Aorta (tissue), 5 donors: Measurements from ENCODE around the gene SMARCA2. TPM values are rescaled to one million over a fixed set of nuclear protein-coding genes. Genes with fewer than 3 reads are reported as not detected.

Experiments used
- ATAC-seq: fragments of 200-7000 bp; cut with Tn5 transposase; one replicate; pipeline ENCODE4 v1.9.1; 2022; ENCODE audit warnings: moderate library complexity; ENCODE audit not compliant: low FRiP score
- DNase-seq, 2 donors: peaks; one replicate each; pipeline ENCODE4 v3.0.0-alpha.2; 2020
- H3K27ac ChIP-seq, 2 donors: one replicate each; pipeline ENCODE4 v1.5.1; 2013; ENCODE audit warnings: low read length in 2 of 2, mild to moderate bottlenecking in 2 of 2, moderate library complexity in 2 of 2, control low read depth in 1 of 2, inconsistent platforms in 1 of 2, low read depth in 1 of 2
- H3K27me3 ChIP-seq, 2 donors: one replicate each; pipeline ENCODE4 v1.6.1; 2013; ENCODE audit warnings: control low read depth in 1 of 2, low read length in 1 of 2, mild to moderate bottlenecking in 1 of 2, moderate library complexity in 1 of 2; ENCODE audit not compliant: insufficient read depth in 2 of 2, control insufficient read depth in 1 of 2
- H3K36me3 ChIP-seq, 2 donors: one replicate each; pipeline ENCODE4 v1.6.1; 2013; ENCODE audit warnings: control low read depth in 1 of 2, low read length in 1 of 2, mild to moderate bottlenecking in 1 of 2; ENCODE audit not compliant: insufficient read depth in 2 of 2, control insufficient read depth in 1 of 2
- H3K4me1 ChIP-seq, 2 donors: one replicate each; pipeline ENCODE4 v1.6.1; 2013; ENCODE audit warnings: low read length in 2 of 2, control low read depth in 1 of 2, mild to moderate bottlenecking in 1 of 2, moderate library complexity in 1 of 2; ENCODE audit not compliant: insufficient read depth in 2 of 2, control insufficient read depth in 1 of 2
- H3K4me3 ChIP-seq, 2 donors: one replicate each; pipeline ENCODE4 v1.5.1; 2013; ENCODE audit warnings: low read length in 2 of 2, control low read depth in 1 of 2, mild to moderate bottlenecking in 1 of 2
- H3K9me3 ChIP-seq: one replicate; pipeline ENCODE4 v1.6.1; 2013; ENCODE audit warnings: mild to moderate bottlenecking, low read length; ENCODE audit not compliant: control insufficient read depth
- WGBS, 2 donors: extraction: QIAGEN DNeasy Blood & Tissue Kit; methylation state at CpG; one replicate each; pipeline ENCODE4 v1.1.7; 2013; 5-methylcytosine and 5-hydroxymethylcytosine counted together
- intact Hi-C, 2 donors: fragments of 100-400 bp; cut with DNase I; formaldehyde crosslinking; loops; one replicate each; pipeline versions ENCODE4 v1.14.2 to v1.15.0; 2022
- polyA plus RNA-seq, 2 donors: library from polyadenylated mRNA; stranded (reverse); fragments of 200-250 nt; gene quantifications; one replicate each; pipeline ENCODE4 v1.2.3, GENCODE V29; 2013
- total RNA-seq, 2 donors: library from RNA; stranded (reverse); fragmentation: NEBNext Ultra II Directional; extraction: Animal tissue kit (Norgen Biotek cat#: 25700); gene quantifications; one replicate each; pipeline ENCODE4 v1.2.1, GENCODE V29; 2021
- donor health status: healthy with polysubstance abuse.
- donor health status: Bipolar disorder and iron deficiency.
- donor health status: DM: no; HTN: no; CAD: no.
- donor health status: DM: no; HTN: no; CAD: no.
- donor health status: DM: yes; HTN: yes; CAD: no.

Gene SMARCA2
- total and polyA plus RNA-seq, 4 donors: 61.7 to 265 (median 145) TPM

DNA sequence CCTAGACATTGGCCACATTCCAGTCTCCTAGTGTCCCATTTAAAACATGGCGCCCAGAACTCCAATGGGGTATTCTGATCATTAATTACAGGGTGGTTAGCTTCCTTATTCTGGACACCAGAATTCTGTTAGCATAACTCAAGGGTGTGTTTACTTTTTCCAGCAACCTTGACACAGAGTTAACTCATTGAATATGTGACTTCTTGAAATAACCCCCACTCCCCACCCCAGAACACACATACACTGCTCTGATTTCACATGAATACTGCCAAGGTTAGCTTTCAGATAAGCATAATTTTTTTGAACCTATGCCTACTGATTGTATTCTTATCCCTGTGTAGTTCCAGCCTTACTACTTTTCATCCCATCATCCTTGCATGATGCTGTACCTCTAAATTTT, 151.1 kb downstream of the SMARCA2 start:
- DNase-seq (no peak), ATAC-seq (no peak)
- Histone ChIP-seq H3K27me3 (no peaks in the 10 kb centered on the region), H3K36me3 (peaks cover 3 to 4% of the 10 kb centered on the region in 2 donors), H3K4me1 (peaks cover 0 to 1% of the 10 kb centered on the region in 2 donors), H3K4me3 (no peak overlapping the region), H3K9me3 (no peaks in the 10 kb centered on the region), H3K27ac (no peak overlapping the region)
- WGBS, 2 donors: 93 to 97% methylated on average over 1 of the region's 1 CpG
- intact Hi-C loops: no loop called here

DNA sequence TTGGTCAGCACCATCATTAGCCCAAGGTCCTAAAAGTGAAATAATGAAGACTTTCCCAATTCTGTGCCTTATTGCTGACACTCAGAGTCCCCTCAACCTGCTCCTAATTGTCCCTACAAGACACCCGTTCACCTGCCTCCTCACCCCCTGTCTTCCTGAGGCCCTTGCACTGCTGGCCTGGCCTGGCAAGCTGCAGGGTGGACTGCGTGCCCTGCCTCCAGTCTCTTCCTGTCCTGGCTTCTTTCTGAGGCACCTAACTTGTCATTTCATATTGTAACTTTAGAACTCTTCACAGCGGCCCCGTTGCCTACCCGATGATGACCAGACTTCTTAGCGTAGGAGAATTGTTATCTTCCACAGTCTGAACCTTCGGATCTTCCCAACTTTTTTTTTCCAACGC, 153.9 kb downstream of the SMARCA2 start:
- Histone ChIP-seq H3K27ac (no peak overlapping the region), H3K36me3 (peaks cover 0 to 4% of the 10 kb centered on the region in 2 donors), H3K27me3 (no peaks in the 10 kb centered on the region), H3K4me3 (no peak overlapping the region), H3K4me1 (peaks cover 0 to 1% of the 10 kb centered on the region in 2 donors), H3K9me3 (no peaks in the 10 kb centered on the region)
- no peak for DNase-seq
- intact Hi-C loops: no loop called here
- no peak for ATAC-seq
- WGBS, 2 donors: 90% methylated on average over 8 of the region's 8 CpGs

DNA sequence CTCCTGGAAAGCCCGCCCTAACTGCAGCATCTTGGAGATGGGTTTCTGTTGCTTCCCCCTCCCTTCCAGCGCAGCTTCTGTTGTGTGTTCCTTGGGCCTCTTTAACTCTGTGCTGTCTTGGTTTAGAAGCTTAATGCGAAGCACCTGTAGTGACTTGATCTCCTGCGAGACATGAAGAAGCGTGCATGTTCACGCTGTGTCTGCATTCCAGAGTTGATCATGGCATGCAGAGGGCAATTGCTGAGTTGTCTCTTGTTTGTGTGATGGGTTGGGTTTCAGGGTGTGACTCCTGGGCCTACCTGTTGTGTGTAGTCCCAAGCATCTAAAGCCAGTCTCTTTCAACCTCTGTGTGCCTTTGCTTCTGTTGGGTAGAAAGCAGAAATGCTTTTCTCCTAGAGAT, 155.6 kb downstream of the SMARCA2 start:
- Histone ChIP-seq H3K36me3 (peaks cover 0 to 3% of the 10 kb centered on the region in 2 donors), H3K4me1 (peaks cover 0 to 1% of the 10 kb centered on the region in 2 donors), H3K27me3 (no peaks in the 10 kb centered on the region), H3K9me3 (no peaks in the 10 kb centered on the region), H3K27ac (no peak overlapping the region), H3K4me3 (no peak overlapping the region)
- intact Hi-C loops: loop anchor here in 1 of 2 donors (10.0 kb wide), 1 partner anchor 146 kb away; no protein-coding TSS in a partner anchor
- DNase-seq (no peak), ATAC-seq (no peak)
- 95 to 96% methylated on average over 6 of the region's 6 CpGs for WGBS, 2 donors

DNA sequence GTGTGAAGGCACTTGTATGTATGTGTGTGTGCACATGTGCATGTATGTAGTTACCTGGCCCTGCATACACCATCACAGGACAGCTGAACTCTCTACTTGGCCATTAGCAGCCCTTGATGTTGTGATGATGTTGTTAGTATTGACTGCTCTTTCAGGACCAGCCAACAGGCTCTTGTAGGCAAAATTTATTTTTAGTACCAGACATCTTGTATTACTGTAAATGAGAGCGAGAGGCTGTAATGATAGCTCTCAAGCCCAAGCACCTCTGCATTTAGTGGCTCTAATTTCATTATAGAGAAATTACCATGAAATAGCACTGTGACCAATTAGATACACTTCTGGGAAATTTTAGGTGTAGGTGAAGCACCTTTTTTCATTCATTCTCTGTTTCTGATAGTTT, 158.0 kb downstream of the SMARCA2 start:
- no peak overlapping the region for H3K27ac ChIP-seq
- peaks cover 0 to 2% of the 10 kb centered on the region in 2 donors for H3K36me3 ChIP-seq
- intact Hi-C loops: loop anchor here in 1 of 2 donors (10.0 kb wide), 1 partner anchor 148 kb away; no protein-coding TSS in a partner anchor
- no peaks in the 10 kb centered on the region for H3K9me3 ChIP-seq
- no peaks in the 10 kb centered on the region for H3K27me3 ChIP-seq
- DNase-seq (no peak), ATAC-seq (no peak)
- no peak overlapping the region for H3K4me3 ChIP-seq
- H3K4me1 ChIP-seq: no peaks in the 10 kb centered on the region
- 93 to 97% methylated on average over 1 of the region's 1 CpG for WGBS, 2 donors

DNA sequence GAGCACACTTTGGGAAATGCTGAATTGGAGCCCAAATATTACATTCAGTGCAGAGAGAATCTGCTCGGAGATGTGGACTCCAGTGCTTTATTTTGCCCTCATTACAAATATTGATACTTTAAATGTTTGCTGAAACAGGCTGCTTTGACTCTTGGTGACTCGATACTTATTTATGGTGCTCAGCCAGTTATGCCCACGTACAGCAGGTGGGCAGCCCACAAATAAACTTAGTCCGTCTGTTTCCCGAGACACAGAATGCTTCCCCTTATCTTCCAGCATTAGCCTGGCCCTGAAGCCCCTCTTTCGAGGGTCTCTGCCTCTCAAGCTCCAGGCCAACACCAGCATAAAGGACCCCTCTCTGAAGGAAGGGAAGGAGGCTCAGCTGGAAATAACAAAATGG, 158.7 kb downstream of the SMARCA2 start:
- Histone ChIP-seq H3K36me3 (peaks cover 0 to 2% of the 10 kb centered on the region in 2 donors), H3K27me3 (no peaks in the 10 kb centered on the region), H3K4me1 (no peaks in the 10 kb centered on the region), H3K27ac (no peak overlapping the region), H3K9me3 (no peaks in the 10 kb centered on the region), H3K4me3 (no peak overlapping the region)
- no peak for ATAC-seq
- no peak for DNase-seq
- WGBS, 2 donors: 85% methylated on average over 6 of the region's 6 CpGs
- intact Hi-C loops: loop anchor here in 1 of 2 donors (10.0 kb wide), 1 partner anchor 149 kb away; no protein-coding TSS in a partner anchor

DNA sequence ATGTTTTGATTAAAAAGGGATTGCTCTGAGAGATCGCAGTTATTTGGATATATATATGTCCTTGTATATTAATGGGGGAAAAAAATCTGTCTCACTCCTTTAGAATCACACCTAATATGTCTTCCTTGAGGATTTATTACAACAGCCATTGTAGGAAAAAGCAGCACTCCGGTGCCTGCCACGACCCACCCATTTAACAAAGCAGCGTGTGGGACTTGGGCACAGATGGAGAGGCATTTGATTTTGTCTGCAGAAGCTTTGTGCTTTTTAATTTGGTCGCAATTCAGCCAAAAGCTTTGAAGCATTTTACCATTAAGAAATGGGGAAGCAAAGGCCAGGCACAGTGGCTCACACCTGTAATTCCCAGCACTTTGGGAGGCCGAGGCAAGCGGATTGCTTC, 159.2 kb downstream of the SMARCA2 start:
- intact Hi-C loops: loop anchor here in 1 of 2 donors (10.0 kb wide), 1 partner anchor 150 kb away; no protein-coding TSS in a partner anchor
- no peak overlapping the region for H3K4me3 ChIP-seq
- no peak for DNase-seq
- ATAC-seq: no peak
- H3K4me1 ChIP-seq: no peaks in the 10 kb centered on the region
- WGBS, 2 donors: 91% methylated on average over 7 of the region's 7 CpGs
- no peaks in the 10 kb centered on the region for H3K27me3 ChIP-seq
- H3K9me3 ChIP-seq: no peaks in the 10 kb centered on the region
- H3K27ac ChIP-seq: no peak overlapping the region
- peaks cover 0 to 2% of the 10 kb centered on the region in 2 donors for H3K36me3 ChIP-seq

DNA sequence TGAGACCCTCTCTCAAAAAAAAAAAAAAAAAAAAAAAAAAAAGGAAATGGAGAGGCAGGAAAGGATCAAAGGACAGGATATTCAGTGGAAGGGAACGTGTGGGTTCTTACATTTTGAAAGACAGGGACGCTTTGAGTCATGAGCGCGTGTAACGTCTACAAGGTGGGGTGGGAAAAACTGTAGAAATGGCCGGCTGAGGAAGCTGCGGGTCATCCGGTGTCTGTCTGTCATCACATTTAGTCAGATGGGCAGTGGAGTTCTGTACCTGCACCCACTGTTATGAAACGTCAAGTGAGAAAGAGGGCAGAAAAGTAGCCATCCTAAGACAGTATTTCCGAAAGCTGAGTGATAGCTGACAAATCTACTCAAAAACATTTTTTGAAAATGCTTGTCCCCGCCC, 159.8 kb downstream of the SMARCA2 start:
- Histone ChIP-seq H3K36me3 (peaks cover 0 to 2% of the 10 kb centered on the region in 2 donors), H3K4me1 (no peaks in the 10 kb centered on the region), H3K27me3 (no peaks in the 10 kb centered on the region), H3K27ac (no peak overlapping the region), H3K9me3 (no peaks in the 10 kb centered on the region), H3K4me3 (no peak overlapping the region)
- DNase-seq: no peak
- intact Hi-C loops: loop anchor here in 1 of 2 donors (10.0 kb wide), 1 partner anchor 150 kb away; no protein-coding TSS in a partner anchor
- ATAC-seq: no peak
- 77 to 86% methylated on average over 11 of the region's 11 CpGs for WGBS, 2 donors

DNA sequence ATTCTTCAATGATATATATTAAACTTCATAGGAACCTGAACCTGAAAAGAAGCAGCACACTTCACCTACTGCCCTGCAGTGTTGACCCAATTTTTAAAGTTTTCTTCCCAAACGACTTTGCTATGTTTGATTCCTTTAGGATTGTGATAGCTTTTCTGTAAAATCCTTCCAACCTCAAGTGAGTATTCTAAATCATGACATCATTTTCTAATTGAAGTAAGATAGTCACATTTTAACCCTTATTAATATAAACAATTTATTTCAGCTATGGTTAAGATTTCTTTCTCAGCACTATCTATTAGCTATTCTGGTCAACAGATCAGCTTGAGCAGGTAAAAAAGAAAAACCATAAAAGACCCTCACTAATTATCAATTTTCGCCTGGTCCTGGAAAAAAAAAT, 162.0 kb downstream of the SMARCA2 start:
- 74 to 77% methylated on average over 2 of the region's 2 CpGs for WGBS, 2 donors
- no peaks in the 10 kb centered on the region for H3K27me3 ChIP-seq
- no peaks in the 10 kb centered on the region for H3K4me1 ChIP-seq
- no peaks in the 10 kb centered on the region for H3K36me3 ChIP-seq
- H3K9me3 ChIP-seq: no peaks in the 10 kb centered on the region
- no peak for DNase-seq
- H3K4me3 ChIP-seq: no peak overlapping the region
- ATAC-seq: no peak
- H3K27ac ChIP-seq: no peak overlapping the region
- intact Hi-C loops: loop anchor here in 1 of 2 donors (10.0 kb wide), 1 partner anchor 152 kb away; no protein-coding TSS in a partner anchor

DNA sequence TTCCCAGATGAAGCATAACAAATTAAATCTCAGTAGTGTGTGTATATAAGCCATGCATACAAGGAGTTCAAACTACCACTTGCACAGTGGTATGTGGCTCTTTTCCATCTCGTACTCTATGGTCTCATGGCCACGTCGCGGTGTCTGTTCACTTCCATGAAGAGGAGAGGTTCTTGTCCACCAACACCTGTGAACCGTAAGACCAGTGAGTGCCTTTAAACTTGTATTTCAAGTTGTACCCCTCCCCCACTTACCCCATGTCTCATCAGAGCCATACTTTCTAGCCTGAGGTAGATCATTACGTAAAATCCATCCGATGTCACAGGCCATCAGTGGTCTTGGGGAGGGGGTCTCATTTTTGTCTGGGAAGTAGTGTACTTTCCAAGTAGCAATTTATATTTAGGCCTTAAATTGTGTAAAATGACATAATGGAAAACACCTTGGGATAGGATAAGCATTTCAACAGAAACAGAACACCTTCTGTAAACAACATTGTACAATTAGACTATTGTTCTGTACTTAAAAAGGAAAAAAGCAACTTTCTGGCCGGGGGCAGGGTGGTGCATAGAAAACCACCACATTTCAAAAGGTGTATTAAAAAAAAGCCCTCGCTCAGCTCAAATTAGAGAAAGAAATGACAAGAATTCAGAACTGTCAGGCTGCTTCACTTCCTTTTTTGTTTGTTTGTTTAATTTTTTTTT, 163.0 kb downstream of the SMARCA2 start:
- ATAC-seq (no peak), DNase-seq (no peak)
- Histone ChIP-seq H3K36me3 (no peaks in the 10 kb centered on the region), H3K4me1 (no peaks in the 10 kb centered on the region), H3K4me3 (no peak overlapping the region), H3K27me3 (no peaks in the 10 kb centered on the region), H3K9me3 (no peaks in the 10 kb centered on the region), H3K27ac (no peak overlapping the region)
- 95 to 96% methylated on average over 9 of the region's 9 CpGs for WGBS, 2 donors
- intact Hi-C loops: loop anchor here in 1 of 2 donors (10.0 kb wide), 1 partner anchor 153 kb away; no protein-coding TSS in a partner anchor
